Left ventricle myocardium inferior (tissue), 1 donor: ENCODE results near the gene ANKRD12. TPM values are rescaled to one million over a fixed set of nuclear protein-coding genes. Genes with fewer than 3 reads are reported as not detected.

ENCODE experiments used
- DNase-seq: peaks from one replicate; pipeline ENCODE4 v3.0.0-alpha.2; 2020
- H3K27ac ChIP-seq: fragments of 200-600 bp; replicated peaks from 2 replicates; pipeline ENCODE4 v1.8.0; 2021
- H3K27me3 ChIP-seq: fragments of 200-600 bp; 2 replicates; pipeline ENCODE4 v1.8.0; 2021; ENCODE audit warnings: low read depth
- H3K36me3 ChIP-seq: fragments of 200-600 bp; 2 replicates; pipeline ENCODE4 v1.8.0; 2021
- H3K4me1 ChIP-seq: fragments of 200-600 bp; 2 replicates; pipeline ENCODE4 v1.8.0; 2021
- H3K4me3 ChIP-seq: fragments of 200-600 bp; 2 replicates; pipeline ENCODE4 v1.8.0; 2021; ENCODE audit warnings: mild to moderate bottlenecking, moderate library complexity
- H3K9me3 ChIP-seq: fragments of 200-600 bp; replicated peaks from 2 replicates; pipeline ENCODE4 v1.8.0; 2021
- CTCF ChIP-seq: fragments of 200-600 bp; IDR thresholded peaks from 2 replicates; pipeline ENCODE4 v1.8.0; 2021; ENCODE audit warnings: antibody characterized with exemption, mild to moderate bottlenecking, borderline replicate concordance
- intact Hi-C: fragments of 100-400 bp; cut with micrococcal nuclease; formaldehyde crosslinking; loops from one replicate; pipeline ENCODE4 v1.11.0; 2022
- total RNA-seq: library from RNA; stranded (reverse); fragmentation: NEBNext Ultra II Directional; extraction: Animal tissue kit (Norgen Biotek cat#: 25700); gene quantifications from one replicate; pipeline ENCODE4 v1.2.1, GENCODE V29; 2021
- donor health status: DM: no; HTN: yes; CAD: no; lungs with severe emphysema.

ANKRD12 gene
- total RNA-seq, 1 donor from 2014 or later: 49.3 TPM

GRCh38 chr18:9278028-9278427 lies 141.4 kb downstream of the ANKRD12 start:
- no peak overlapping the region for H3K4me3 ChIP-seq
- no peak for DNase-seq
- no peaks in the 10 kb centered on the region for H3K9me3 ChIP-seq
- H3K27ac ChIP-seq: no peak overlapping the region
- TF ChIP-seq CTCF: no peak
- H3K4me1 ChIP-seq: peaks cover 4% of the 10 kb centered on the region
- H3K36me3 ChIP-seq: peaks cover 79% of the 10 kb centered on the region
- intact Hi-C loops: no loop called here
- no peaks in the 10 kb centered on the region for H3K27me3 ChIP-seq

- no peaks in the 10 kb centered on the region for H3K9me3 ChIP-seq
- H3K4me1 ChIP-seq: no peaks in the 10 kb centered on the region
- no peak for TF ChIP-seq CTCF
- H3K27me3 ChIP-seq: no peaks in the 10 kb centered on the region
- H3K27ac ChIP-seq: no peak overlapping the region
- H3K4me3 ChIP-seq: no peak overlapping the region
- no peak for DNase-seq
- peaks cover 67% of the 10 kb centered on the region for H3K36me3 ChIP-seq
- intact Hi-C loops: no loop called here
Observed at GRCh38 chr18:9280849-9281248, 144.3 kb downstream of the ANKRD12 start.

GRCh38 chr18:9281780-9282179 lies 145.2 kb downstream of the ANKRD12 start:
- no peak for DNase-seq
- no peaks in the 10 kb centered on the region for H3K4me1 ChIP-seq
- TF ChIP-seq CTCF: no peak
- no peaks in the 10 kb centered on the region for H3K9me3 ChIP-seq
- no peak overlapping the region for H3K4me3 ChIP-seq
- H3K36me3 ChIP-seq: peaks cover 58% of the 10 kb centered on the region
- no peaks in the 10 kb centered on the region for H3K27me3 ChIP-seq
- H3K27ac ChIP-seq: no peak overlapping the region
- intact Hi-C loops: no loop called here

GRCh38 chr18:9283791-9284190 lies 147.2 kb downstream of the ANKRD12 start:
- no peak for DNase-seq
- intact Hi-C loops: no loop called here
- TF ChIP-seq CTCF: no peak
- no peaks in the 10 kb centered on the region for H3K27me3 ChIP-seq
- peaks cover 41% of the 10 kb centered on the region for H3K36me3 ChIP-seq
- H3K4me1 ChIP-seq: no peaks in the 10 kb centered on the region
- no peak overlapping the region for H3K4me3 ChIP-seq
- no peaks in the 10 kb centered on the region for H3K9me3 ChIP-seq
- H3K27ac ChIP-seq: no peak overlapping the region

- Histone ChIP-seq H3K4me3 (no peak overlapping the region), H3K4me1 (no peaks in the 10 kb centered on the region), H3K9me3 (peaks cover under 1% of the 10 kb centered on the region), H3K27me3 (no peaks in the 10 kb centered on the region), H3K36me3 (peaks cover 23% of the 10 kb centered on the region), H3K27ac (no peak overlapping the region)
- DNase-seq: no peak
- TF ChIP-seq CTCF: no peak
- intact Hi-C loops: no loop called here
Observed at GRCh38 chr18:9285604-9286003, 149.0 kb downstream of the ANKRD12 start.

- no peaks in the 10 kb centered on the region for H3K4me1 ChIP-seq
- peaks cover 5% of the 10 kb centered on the region for H3K9me3 ChIP-seq
- no peak for DNase-seq
- H3K27me3 ChIP-seq: no peaks in the 10 kb centered on the region
- H3K4me3 ChIP-seq: no peak overlapping the region
- no peak overlapping the region for H3K27ac ChIP-seq
- intact Hi-C loops: no loop called here
- H3K36me3 ChIP-seq: peaks cover 9% of the 10 kb centered on the region
- no peak for TF ChIP-seq CTCF
Observed at GRCh38 chr18:9287036-9287435, 150.5 kb downstream of the ANKRD12 start.
